ENCODE results near the gene TBCB.

- TF ChIP-seq CTCF (IDR thresholded peaks at IDR 0.05) (no peak), POLR2A (IDR thresholded peaks at IDR 0.05) (no peak)
Measured at GRCh38 chr19:36142046-36142445, 26.8 kb downstream of the TBCB start.
